ENCODE data around the gene SMPX.

- TF ChIP-seq EZH2 (IDR thresholded peaks at IDR 0.05; ENCODE audit: low read length, missing control alignments): no peak
- no peak for TF ChIP-seq CTCF (conservative IDR thresholded peaks at IDR 0.05 in 1 of 2, IDR thresholded peaks at IDR 0.05 in 1 of 2; ENCODE audit: low read depth in 1 of 2, low read length in 2 of 2)
These were observed 24.1 kb upstream of the SMPX start for GRCh38 chrX:21781976-21782375.

Measured in fibroblast of lung (primary cell).